ENCODE results near the gene NDUFS1.

DNA sequence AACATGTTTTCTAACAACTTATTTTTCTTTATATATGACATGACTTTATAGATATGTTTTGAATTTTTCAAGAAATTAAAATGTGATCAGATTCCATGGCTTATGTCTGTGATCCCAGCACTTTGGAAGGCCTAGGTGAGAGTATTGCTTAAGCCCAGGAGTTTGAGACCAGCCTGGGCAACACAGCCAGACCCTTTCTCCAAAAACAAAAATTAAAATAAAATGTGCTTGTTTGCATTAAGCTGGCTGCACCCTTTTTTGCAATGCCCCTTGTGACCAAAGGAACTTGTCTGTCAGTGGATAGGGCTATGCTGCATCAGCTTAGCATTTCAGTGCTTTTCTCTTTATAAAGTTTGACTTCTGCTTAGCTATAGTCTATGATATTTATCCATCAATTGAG, 71.0 kb downstream of the NDUFS1 start:
- TF ChIP-seq, protein P1, sequence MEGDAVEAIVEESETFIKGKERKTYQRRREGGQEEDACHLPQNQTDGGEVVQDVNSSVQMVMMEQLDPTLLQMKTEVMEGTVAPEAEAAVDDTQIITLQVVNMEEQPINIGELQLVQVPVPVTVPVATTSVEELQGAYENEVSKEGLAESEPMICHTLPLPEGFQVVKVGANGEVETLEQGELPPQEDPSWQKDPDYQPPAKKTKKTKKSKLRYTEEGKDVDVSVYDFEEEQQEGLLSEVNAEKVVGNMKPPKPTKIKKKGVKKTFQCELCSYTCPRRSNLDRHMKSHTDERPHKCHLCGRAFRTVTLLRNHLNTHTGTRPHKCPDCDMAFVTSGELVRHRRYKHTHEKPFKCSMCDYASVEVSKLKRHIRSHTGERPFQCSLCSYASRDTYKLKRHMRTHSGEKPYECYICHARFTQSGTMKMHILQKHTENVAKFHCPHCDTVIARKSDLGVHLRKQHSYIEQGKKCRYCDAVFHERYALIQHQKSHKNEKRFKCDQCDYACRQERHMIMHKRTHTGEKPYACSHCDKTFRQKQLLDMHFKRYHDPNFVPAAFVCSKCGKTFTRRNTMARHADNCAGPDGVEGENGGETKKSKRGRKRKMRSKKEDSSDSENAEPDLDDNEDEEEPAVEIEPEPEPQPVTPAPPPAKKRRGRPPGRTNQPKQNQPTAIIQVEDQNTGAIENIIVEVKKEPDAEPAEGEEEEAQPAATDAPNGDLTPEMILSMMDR (IDR thresholded peaks at IDR 0.05), result no peak
- no peak for TF ChIP-seq POLR2A (IDR thresholded peaks at IDR 0.05)

Measured in thyroid gland (tissue), 4 donors.